HepG2 (cell line): ENCODE data around the gene P2RX7. TPM values are rescaled to one million over a fixed set of nuclear protein-coding genes. Genes with fewer than 3 reads are reported as not detected.

Experiments
- ATAC-seq: fragments of 200-7000 bp; cut with Tn5 transposase; 3 replicates; pipeline ENCODE4 v1.9.1; 2020; ENCODE audit warnings: mild to moderate bottlenecking, moderate library complexity
- BruUV-seq: library from RNA; stranded (reverse); fragments of 400-500 nt; replicated peaks from 2 replicates; lab custom pipeline; 2021; lab: Mats Ljungman, UMichigan
- CTCF ChIA-PET: fragments of 300-600 bp; formaldehyde crosslinking; extraction: SDS; loops from one replicate; lab custom pipeline; 2021; ENCODE audit warnings: low total read pairs, inconsistent platforms, low intra/inter-chr PET ratio; lab: Yijun Ruan, JAX
- POLR2A ChIA-PET: fragments of 350-600 bp; sonication (Branson Sonifier 250); formaldehyde crosslinking; loops from one replicate; lab custom pipeline; 2020; ENCODE audit warnings: antibody characterized with exemption, inconsistent platforms; lab: Yijun Ruan, JAX
- DNase-seq: peaks from one replicate; pipeline ENCODE4 v3.0.0-alpha.2; 2015; ENCODE audit warnings: low spot score
- FAIRE-seq: peaks from 3 replicates; lab custom pipeline; 2011; peaks lifted over from hg19 to GRCh38; lab: Jason Lieb, UNC
- H2AFZ ChIP-seq: one replicate; pipeline ENCODE4 v1.6.1; 2011; ENCODE audit warnings: low read length, inconsistent platforms
- H3K27ac ChIP-seq: fragments of 300-600 bp; 3 replicates; pipeline ENCODE4 v1.8.0; 2011; ENCODE audit warnings: mixed run types, mild to moderate bottlenecking, mixed read lengths, low read length, inconsistent platforms; ENCODE audit not compliant: insufficient read depth; ENCODE audit errors: extremely low read length
- H3K27me3 ChIP-seq, 2 experiments: fragments of 200-600 bp in 1 of 2; 2 replicates in 1 of 2; 3 replicates in 1 of 2; pipeline versions ENCODE4 v1.6.0 to v1.8.0; 2011; ENCODE audit warnings: low read length in 2 of 2, mild to moderate bottlenecking in 2 of 2, moderate library complexity in 2 of 2, inconsistent platforms in 1 of 2; ENCODE audit not compliant: insufficient read depth in 2 of 2, control insufficient read depth in 1 of 2
- H3K36me3 ChIP-seq, 2 experiments: fragments of 200-600 bp in 1 of 2; replicated peaks in 1 of 2; 2 replicates in 1 of 2; 3 replicates in 1 of 2; pipeline versions ENCODE4 v1.5.1 to v1.8.0; 2011; ENCODE audit warnings: low read length in 2 of 2, inconsistent platforms in 1 of 2; ENCODE audit not compliant: insufficient read depth in 2 of 2, control insufficient read depth in 1 of 2
- H3K4me1 ChIP-seq: 2 replicates; pipeline ENCODE4 v1.5.1; 2012; ENCODE audit warnings: low read length, inconsistent platforms; ENCODE audit not compliant: insufficient read depth
- H3K4me2 ChIP-seq: 2 replicates; pipeline ENCODE4 v1.6.0; 2011; ENCODE audit warnings: low read depth, low read length, inconsistent platforms
- H3K4me3 ChIP-seq, 3 experiments: fragments of 200-600 bp in 1 of 3; sonication (generic), shearing (Covaris generic) in 1 of 3; replicated peaks in 1 of 3; 2 replicates each; pipeline ENCODE4 v1.5.1; 2011 to 2016; ENCODE audit warnings: low read length in 3 of 3, inconsistent platforms in 2 of 3, low read depth in 2 of 3, mild to moderate bottlenecking in 2 of 3, control low read depth in 1 of 3, mixed read lengths in 1 of 3; ENCODE audit not compliant: insufficient read depth in 1 of 3
- H3K79me2 ChIP-seq: one replicate; pipeline ENCODE4 v1.6.1; 2011; ENCODE audit warnings: low read length, inconsistent platforms; ENCODE audit not compliant: insufficient read depth
- H3K9ac ChIP-seq: 2 replicates; pipeline ENCODE4 v1.6.0; 2011; ENCODE audit warnings: mild to moderate bottlenecking, low read depth, low read length, inconsistent platforms; ENCODE audit not compliant: insufficient read depth
- H3K9me3 ChIP-seq: 2 replicates; pipeline ENCODE4 v1.5.1; 2012; ENCODE audit warnings: mild to moderate bottlenecking, low read length
- H4K20me1 ChIP-seq: 2 replicates; pipeline ENCODE4 v1.6.0; 2011; ENCODE audit warnings: inconsistent platforms, mild to moderate bottlenecking, low read length, moderate library complexity; ENCODE audit not compliant: insufficient read depth
- ARID2 ChIP-seq: sonication (generic); formaldehyde crosslinking; IDR thresholded peaks from 2 replicates; pipeline ENCODE4 v1.8.1; 2022; ENCODE audit warnings: mild to moderate bottlenecking, missing genetic modification reagents, borderline replicate concordance
- GTF2F1 ChIP-seq: fragments of 150-350 bp; IDR thresholded peaks from 2 replicates; pipeline ENCODE4 v1.6.1; 2014; ENCODE audit warnings: low read length
- TCF7L2 ChIP-seq: IDR thresholded peaks from 2 replicates; pipeline ENCODE4 v1.6.1; 2011; ENCODE audit warnings: mild to moderate bottlenecking, low read depth, low read length, moderate library complexity
- ZFX ChIP-seq: sonication (generic); formaldehyde crosslinking; IDR thresholded peaks from 2 replicates; pipeline ENCODE4 v1.4.0; 2020; ENCODE audit warnings: mild to moderate bottlenecking, low read depth, missing genetic modification reagents, moderate library complexity
- ZNF562 ChIP-seq: sonication (generic); formaldehyde crosslinking; IDR thresholded peaks from 2 replicates; pipeline ENCODE4 v1.8.0; 2022; ENCODE audit warnings: missing genetic modification reagents, borderline replicate concordance
- ZNF800 ChIP-seq: sonication (generic); formaldehyde crosslinking; IDR thresholded peaks from 2 replicates; pipeline ENCODE4 v1.4.0; 2020; ENCODE audit warnings: missing genetic modification reagents
- WGBS: methylation state at CpG from one replicate; pipeline ENCODE4 v1.1.6; 2017; ENCODE audit warnings: low lambda C conversion rate; 5-methylcytosine and 5-hydroxymethylcytosine counted together
- in situ Hi-C: cut with HindIII; loops from 2 replicates; pipeline ENCODE4 v1.10.0; 2017; ENCODE audit warnings: low pct_unique_long_range_greater_than_20kb; ENCODE audit not compliant: extremely low pct_ligation_motif_present
- intact Hi-C: fragments of 100-400 bp; cut with micrococcal nuclease; formaldehyde crosslinking; loops from one replicate; pipeline ENCODE4 v1.10.0; 2022; ENCODE audit not compliant: unreplicated experiment
- polyA plus RNA-seq, 8 experiments: library from polyadenylated mRNA; depleted of rRNA in 3 of 8; stranded (reverse) in 7 of 8; unstranded in 1 of 8; fragments of >200 nt; fragmentation: Illumina TruSeq in 4 of 8; extraction: Trizol in 4 of 8; gene quantifications; 2 replicates each; pipeline versions ENCODE4 v1.2.1 to v1.2.3, GENCODE V29; 2011 to 2016; ENCODE audit warnings: low read depth in 4 of 8, missing spikeins in 1 of 8, mixed read lengths in 1 of 8; ENCODE audit not compliant: insufficient read depth in 1 of 8
- total RNA-seq, 5 experiments: library from RNA; depleted of rRNA; stranded (reverse); fragments of >200 nt; fragmentation: Illumina TruSeq; extraction: Trizol; gene quantifications; 2 replicates each; pipeline ENCODE4 v1.2.3, GENCODE V29; 2016; ENCODE audit warnings: low read depth in 1 of 5

P2RX7 gene
- total and polyA plus RNA-seq, 2 of the 13 experiments (the other 11 are each of a cell fraction or from before 2014, with no cell fraction given) = 0.13 to 0.73 TPM

GRCh38 chr12:121111684-121112083, 21.0 kb upstream of the P2RX7 start:
- Histone ChIP-seq H3K9ac (no peak overlapping the region), H3K27me3 (peaks cover under 1 to 9% of the 10 kb centered on the region in 2 experiments; a peak in 2 of 5 replicates), H3K79me2 (no peaks in the 10 kb centered on the region), H3K36me3 (no peaks in the 10 kb centered on the region), H4K20me1 (no peaks in the 10 kb centered on the region), H3K4me3 (no peak overlapping the region), H3K4me1 (peaks cover 27% of the 10 kb centered on the region), H3K27ac (no peak overlapping the region), H2AFZ (no peak overlapping the region), H3K9me3 (no peaks in the 10 kb centered on the region), H3K4me2 (no peak overlapping the region)
- 37% methylated on average over 9 of the region's 9 CpGs for WGBS
- intact Hi-C loops (loop anchor here (10.0 kb wide), 1 partner anchor 103 kb away; the partner anchor contains the start of gene P2RX4), in situ Hi-C loops (no loop called here)
- DNase-seq = no peak
- no peak for TF ChIP-seq ZNF800 (CRISPR knock-in tag)
- no peak for TF ChIP-seq ZNF562 (CRISPR knock-in tag)
- no peak for TF ChIP-seq ZFX
- TF ChIP-seq TCF7L2 = no peak
- no peak for TF ChIP-seq ARID2 (CRISPR knock-in tag)
- no peak for FAIRE-seq
- BruUV-seq = no TSS peak
- CTCF ChIA-PET = no interaction called here
- POLR2A ChIA-PET = no interaction called here
- no peak for ATAC-seq

GRCh38 chr12:121112496-121112895, 20.2 kb upstream of the P2RX7 start:
- DNase-seq = no peak
- 35% methylated on average over 4 of the region's 4 CpGs for WGBS
- no peaks in the 10 kb centered on the region for H3K36me3 ChIP-seq
- no peaks in the 10 kb centered on the region for H3K9me3 ChIP-seq
- no peak for TF ChIP-seq GTF2F1
- TF ChIP-seq, all 625 proteins: peak for 0
- no TSS peak for BruUV-seq
- CTCF ChIA-PET = no interaction called here
- H3K4me1 ChIP-seq = peaks cover 35% of the 10 kb centered on the region
- no peak overlapping the region for H3K4me2 ChIP-seq
- in situ Hi-C loops (no loop called here), intact Hi-C loops (loop anchor here (10.0 kb wide), 1 partner anchor 102 kb away; the partner anchor contains the start of gene P2RX4)
- POLR2A ChIA-PET = no interaction called here
- no peaks in the 10 kb centered on the region for H4K20me1 ChIP-seq
- H3K9ac ChIP-seq = no peak overlapping the region
- no peak overlapping the region for H2AFZ ChIP-seq
- no peak overlapping the region for H3K4me3 ChIP-seq
- H3K27ac ChIP-seq = no peak overlapping the region
- 0 out of 5 replicates have a peak, but pooled peaks cover 0 to 3% of the 10 kb centered on the region in 2 experiments for H3K27me3 ChIP-seq
- H3K79me2 ChIP-seq = no peaks in the 10 kb centered on the region
- FAIRE-seq (no peak), ATAC-seq (no peak)
